Measurements from ENCODE around the gene CDK5RAP2. TPM values are rescaled to one million over a fixed set of nuclear protein-coding genes. Genes with fewer than 3 reads are reported as not detected.

The CDK5RAP2 gene
- total RNA-seq, 1 experiment from 2014 or later = 56.4 TPM

GRCh38 chr9:120441426-120442307 is 138.3 kb downstream of the CDK5RAP2 start:
- no peak for DNase-seq
- H3K4me3 Mint-ChIP-seq = no peak overlapping the region

More at GRCh38 chr9:120441426-120442307, 138.3 kb downstream of the CDK5RAP2 start:
- Histone ChIP-seq H4K5ac (ENCODE audit: insufficient read length, low read depth, low read length) (no peak overlapping the region), H3K4me2 (ENCODE audit: insufficient read depth, insufficient read length, low read length) (no peak overlapping the region), H2BK12ac (ENCODE audit: insufficient read length, low read depth, low read length) (no peak overlapping the region), H3K23ac (ENCODE audit: insufficient read length, low read depth, low read length) (no peak overlapping the region), H3K9me3 (ENCODE audit: control insufficient read depth, low read depth, low read length) (no peaks in the 10 kb centered on the region), H3T11ph (ENCODE audit: low read length) (no peak overlapping the region), H2AFZ (ENCODE audit: low read length) (no peak overlapping the region), H2BK5ac (ENCODE audit: insufficient read length, low read length) (no peak overlapping the region), H3K14ac (ENCODE audit: insufficient read depth, low read length) (no peak overlapping the region), H2BK20ac (ENCODE audit: low read depth, low read length, poor library complexity, severe bottlenecking) (no peak overlapping the region), H3K23me2 (ENCODE audit: insufficient read length, low read depth, low read length, poor library complexity, severe bottlenecking) (no peaks in the 10 kb centered on the region), H4K20me1 (ENCODE audit: control insufficient read depth, insufficient read depth, insufficient read length) (no peaks in the 10 kb centered on the region), H4K91ac (ENCODE audit: insufficient read length, low read depth, low read length) (no peak overlapping the region), H4K8ac (replicated peaks; ENCODE audit: insufficient read length, low read depth, low read length) (no peak overlapping the region), H3K79me2 (ENCODE audit: insufficient read depth, low read length) (no peaks in the 10 kb centered on the region), H3K79me1 (ENCODE audit: insufficient read depth, low read depth, low read length, poor library complexity, severe bottlenecking) (no peaks in the 10 kb centered on the region), H3K18ac (ENCODE audit: insufficient read length, low read depth, low read length) (no peak overlapping the region), H3K27me3 (ENCODE audit: insufficient read depth, low read length) (no peaks in the 10 kb centered on the region), H3K4me1 (ENCODE audit: insufficient read depth, low read length) (no peaks in the 10 kb centered on the region), H3K9ac (ENCODE audit: extremely low read depth, insufficient read length, low read length) (no peak overlapping the region), H3K4ac (ENCODE audit: low read depth, low read length) (no peak overlapping the region), H2AK5ac (ENCODE audit: insufficient read length, low read length) (no peak overlapping the region), H2BK15ac (ENCODE audit: low read depth, low read length) (no peak overlapping the region), H3K27ac (ENCODE audit: insufficient read length, low read depth, low read length) (no peak overlapping the region), H3K56ac (ENCODE audit: insufficient read length, low read depth, low read length) (no peak overlapping the region), H2BK120ac (ENCODE audit: low read depth, low read length, poor library complexity, severe bottlenecking) (no peak overlapping the region)
- Mint-ChIP-seq H3K4me1 (no peaks in the 10 kb centered on the region), H3K36me3 (ENCODE audit: insufficient read depth in 1 of 3, low read depth in 3 of 3) (peaks cover 16 to 56% (median 40%) of the 10 kb centered on the region in 3 experiments), H3K27me3 (ENCODE audit: low read depth) (no peaks in the 10 kb centered on the region), H3K27ac (no peak overlapping the region), H3K9me3 (no peaks in the 10 kb centered on the region)
- WGBS (ENCODE audit: extremely low coverage, insufficient read length, low lambda C conversion rate) = no CpG with 5 or more reads among the region's 9 CpGs
- no peak for TF ChIP-seq CTCF (conservative IDR thresholded peaks at IDR 0.05)

All from H9 (cell line).